PC-3 (cell line): ENCODE results near the gene UBXN10. TPM values are rescaled to one million over a fixed set of nuclear protein-coding genes. Genes with fewer than 3 reads are reported as not detected.

ENCODE experiments used
- ATAC-seq: fragments of 200-7000 bp; cut with Tn5 transposase; 2 replicates; pipeline ENCODE4 v1.9.1; 2020; ENCODE audit warnings: mild to moderate bottlenecking, moderate library complexity
- BruUV-seq: library from RNA; stranded (reverse); fragments of 400-500 nt; replicated peaks from 2 replicates; lab custom pipeline; 2021; lab: Mats Ljungman, UMichigan
- CTCF ChIA-PET: fragments of 300-600 bp; sonication (Branson Sonifier 250); formaldehyde crosslinking; loops from one replicate; lab custom pipeline; 2022; ENCODE audit warnings: antibody characterized with exemption; lab: Charles Lee
- POLR2A ChIA-PET: fragments of 300-600 bp; sonication (Branson Sonifier 250); formaldehyde crosslinking; loops from one replicate; lab custom pipeline; 2022; ENCODE audit warnings: antibody characterized with exemption; ENCODE audit not compliant: unreplicated experiment; lab: Charles Lee
- DNase-seq: peaks from one replicate; pipeline ENCODE4 v3.0.0-alpha.2; 2015
- H2AFZ ChIP-seq: fragments of 300-600 bp; sonication (generic); 2 replicates; pipeline ENCODE4 v1.6.0; 2016; ENCODE audit warnings: antibody characterized with exemption, low read length
- H3F3A ChIP-seq: fragments of 300-600 bp; sonication (generic); one replicate; pipeline ENCODE4 v1.6.0; 2017; ENCODE audit warnings: antibody characterized with exemption, low read length, control low read depth, mild to moderate bottlenecking; ENCODE audit not compliant: unreplicated experiment
- H3K27ac ChIP-seq: fragments of 300-600 bp; sonication (generic); 2 replicates; pipeline ENCODE4 v1.5.1; 2016; ENCODE audit warnings: mild to moderate bottlenecking, low read length
- H3K27me3 ChIP-seq: fragments of 300-600 bp; sonication (generic); 2 replicates; pipeline ENCODE4 v1.6.1; 2016; ENCODE audit warnings: low read length, mixed read lengths
- H3K36me3 ChIP-seq: fragments of 300-600 bp; sonication (generic); 2 replicates; pipeline ENCODE4 v1.6.1; 2016; ENCODE audit warnings: low read depth, mixed run types, low read length, mixed read lengths
- H3K4me1 ChIP-seq: fragments of 300-600 bp; sonication (generic); 2 replicates; pipeline ENCODE4 v1.5.1; 2016; ENCODE audit warnings: low read length; ENCODE audit not compliant: insufficient read depth
- H3K4me2 ChIP-seq: fragments of 300-600 bp; sonication (generic); 2 replicates; pipeline ENCODE4 v1.6.0; 2016; ENCODE audit warnings: low read length
- H3K4me3 ChIP-seq: fragments of 300-600 bp; sonication (generic); 2 replicates; pipeline ENCODE4 v1.5.1; 2016; ENCODE audit warnings: mild to moderate bottlenecking, low read length, mixed read lengths
- H3K79me2 ChIP-seq: fragments of 300-600 bp; sonication (generic); 2 replicates; pipeline ENCODE4 v1.6.1; 2017; ENCODE audit warnings: low read length, mixed read lengths
- H3K9ac ChIP-seq: fragments of 300-600 bp; sonication (generic); 2 replicates; pipeline ENCODE4 v1.6.0; 2016; ENCODE audit warnings: mild to moderate bottlenecking, low read length
- H3K9me2 ChIP-seq: fragments of 300-600 bp; sonication (generic); replicated peaks from 2 replicates; pipeline ENCODE4 v1.6.1; 2016; ENCODE audit warnings: mixed run types, low read length, mixed read lengths
- H3K9me3 ChIP-seq: fragments of 300-600 bp; sonication (generic); 2 replicates; pipeline ENCODE4 v1.6.1; 2016; ENCODE audit warnings: low read length, mixed read lengths
- H4K20me1 ChIP-seq: fragments of 300-600 bp; sonication (generic); 2 replicates; pipeline ENCODE4 v1.6.1; 2016; ENCODE audit warnings: low read length, mixed read lengths
- CTCF ChIP-seq: fragments of 300-600 bp; sonication (generic); conservative IDR thresholded peaks from 2 replicates; pipeline ENCODE4 v1.5.1; 2017; ENCODE audit warnings: antibody characterized with exemption, low read depth, mild to moderate bottlenecking, low read length
- EZH2 ChIP-seq: fragments of 300-600 bp; sonication (generic); IDR thresholded peaks from one replicate; pipeline ENCODE4 v1.6.1; 2017; ENCODE audit warnings: antibody characterized with exemption, mild to moderate bottlenecking, low read length; ENCODE audit not compliant: unreplicated experiment
- EZH2phosphoT487 ChIP-seq: fragments of 300-600 bp; sonication (generic); IDR thresholded peaks from 2 replicates; pipeline ENCODE4 v1.6.1; 2018; ENCODE audit warnings: mild to moderate bottlenecking, antibody characterized with exemption, low read length, borderline replicate concordance
- intact Hi-C: fragments of 100-400 bp; cut with micrococcal nuclease; formaldehyde crosslinking; loops from 2 replicates; pipeline ENCODE4 v1.9.0; 2023
- total RNA-seq: library from RNA; depleted of rRNA; stranded (reverse); fragments of >200 nt; gene quantifications from 2 replicates; pipeline ENCODE4 v1.2.3, GENCODE V29; 2014

The UBXN10 gene
- total RNA-seq, 1 experiment from 2014 or later: not detected

DNA sequence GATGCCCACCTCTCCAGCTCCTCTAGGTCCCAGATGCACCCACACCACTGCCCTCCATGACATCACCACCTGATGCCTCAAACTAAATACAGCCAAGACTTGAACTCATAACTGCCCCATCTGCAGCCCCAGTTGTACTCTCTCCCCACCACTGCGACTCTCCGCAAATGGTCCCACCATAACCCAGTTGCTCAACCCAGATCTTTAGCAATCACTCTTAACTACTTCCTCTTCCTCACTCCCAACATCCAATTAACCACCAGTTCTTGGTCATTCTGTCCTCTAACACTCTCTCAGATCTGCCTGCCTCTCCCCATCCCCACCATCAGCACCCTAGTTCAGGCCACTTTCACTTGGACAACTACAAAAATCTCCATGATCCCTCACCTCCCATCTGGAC, 37.2 kb downstream of the UBXN10 start:
- DNase-seq: no peak
- H3K4me3 ChIP-seq: no peak overlapping the region
- no peaks in the 10 kb centered on the region for H3K79me2 ChIP-seq
- no peaks in the 10 kb centered on the region for H3F3A ChIP-seq
- no peak for TF ChIP-seq EZH2
- no peak for TF ChIP-seq EZH2phosphoT487
- TF ChIP-seq CTCF: no peak
- CTCF ChIA-PET: no interaction called here
- no peak for ATAC-seq
- H3K27ac ChIP-seq: no peak overlapping the region
- POLR2A ChIA-PET: no interaction called here
- H3K9ac ChIP-seq: no peak overlapping the region
- H3K27me3 ChIP-seq: no peaks in the 10 kb centered on the region
- H4K20me1 ChIP-seq: no peaks in the 10 kb centered on the region
- H2AFZ ChIP-seq: no peak overlapping the region
- no peaks in the 10 kb centered on the region for H3K4me1 ChIP-seq
- no peaks in the 10 kb centered on the region for H3K9me3 ChIP-seq
- H3K9me2 ChIP-seq: no peaks in the 10 kb centered on the region
- no peaks in the 10 kb centered on the region for H3K36me3 ChIP-seq
- H3K4me2 ChIP-seq: no peak overlapping the region
- intact Hi-C loops: no loop called here
- BruUV-seq: no TSS peak

DNA sequence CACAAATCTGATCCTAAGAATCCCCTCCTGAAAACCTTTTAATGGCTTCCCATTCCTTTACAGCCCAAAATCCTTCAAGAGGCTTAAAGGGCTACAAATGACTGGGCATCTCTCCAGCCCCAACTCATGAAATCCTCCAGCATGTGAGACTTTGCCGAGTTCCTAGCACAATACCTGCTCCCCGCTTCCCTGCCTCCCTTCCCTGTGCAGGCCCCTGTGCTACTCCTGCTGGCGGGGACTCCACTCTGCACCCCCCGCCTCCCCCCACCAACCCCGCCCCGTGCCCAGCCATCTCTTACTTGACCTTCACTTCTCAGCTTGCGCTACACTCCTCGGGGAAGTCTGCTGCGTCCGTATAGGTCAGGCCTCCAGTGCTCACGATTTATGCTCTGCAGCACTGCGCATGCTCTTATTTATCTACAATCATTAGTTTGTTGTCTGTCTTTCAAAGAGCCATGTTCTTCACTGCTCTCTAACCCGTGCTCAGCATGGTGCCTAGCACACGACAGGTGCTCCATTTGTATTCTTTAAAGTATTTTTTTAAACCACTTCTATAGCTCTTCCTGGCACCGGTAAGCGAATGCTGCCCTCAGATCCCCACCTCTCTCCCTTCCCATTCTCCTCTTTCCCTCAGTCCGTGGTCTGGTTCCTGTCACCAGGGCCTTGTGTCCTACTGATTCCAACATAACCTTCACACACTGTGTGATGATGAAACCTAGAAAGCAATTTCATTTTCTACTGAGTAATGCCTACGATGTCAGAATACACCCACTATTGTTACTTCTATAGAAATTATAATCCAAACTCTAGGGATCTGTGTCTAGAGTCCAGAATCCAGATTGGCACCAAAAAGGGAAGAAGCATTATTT, 37.9 kb downstream of the UBXN10 start:
- BruUV-seq: no TSS peak
- ATAC-seq (no peak), DNase-seq (no peak)
- no peaks in the 10 kb centered on the region for H3K9me2 ChIP-seq
- no peak overlapping the region for H3K4me3 ChIP-seq
- no peak overlapping the region for H2AFZ ChIP-seq
- no peak overlapping the region for H3K4me2 ChIP-seq
- no peak overlapping the region for H3K9ac ChIP-seq
- no peaks in the 10 kb centered on the region for H3K27me3 ChIP-seq
- ChIA-PET POLR2A (no interaction called here), CTCF (no interaction called here)
- TF ChIP-seq EZH2phosphoT487 (no peak), CTCF (no peak)
- intact Hi-C loops: no loop called here
- no peaks in the 10 kb centered on the region for H3F3A ChIP-seq
- no peak overlapping the region for H3K27ac ChIP-seq
- no peaks in the 10 kb centered on the region for H3K36me3 ChIP-seq
- H3K79me2 ChIP-seq: no peaks in the 10 kb centered on the region
- no peaks in the 10 kb centered on the region for H4K20me1 ChIP-seq
- no peaks in the 10 kb centered on the region for H3K9me3 ChIP-seq
- no peaks in the 10 kb centered on the region for H3K4me1 ChIP-seq

GRCh38 chr1:20224546-20224945, 38.6 kb downstream of the UBXN10 start:
- Histone ChIP-seq H3K9me2 (no peaks in the 10 kb centered on the region), H3K4me2 (no peak overlapping the region), H3K27me3 (no peaks in the 10 kb centered on the region), H3K9ac (no peak overlapping the region), H3K4me3 (no peak overlapping the region), H2AFZ (no peak overlapping the region), H3K9me3 (no peaks in the 10 kb centered on the region), H3K79me2 (no peaks in the 10 kb centered on the region), H4K20me1 (no peaks in the 10 kb centered on the region), H3K36me3 (no peaks in the 10 kb centered on the region), H3K27ac (no peak overlapping the region), H3F3A (no peaks in the 10 kb centered on the region), H3K4me1 (no peaks in the 10 kb centered on the region)
- ChIA-PET CTCF (no interaction called here), POLR2A (no interaction called here)
- DNase-seq: no peak
- BruUV-seq: no TSS peak
- TF ChIP-seq EZH2 (no peak), CTCF (no peak), EZH2phosphoT487 (no peak)
- no peak for ATAC-seq
- intact Hi-C loops: no loop called here
